IMR-90 (cell line): ENCODE results near the gene CFAP43. TPM values are rescaled to one million over a fixed set of nuclear protein-coding genes. Genes with fewer than 3 reads are reported as not detected.

ENCODE experiments used
- ATAC-seq: fragments of 200-7000 bp; cut with Tn5 transposase; 2 replicates; pipeline ENCODE4 v1.9.1; 2020; ENCODE audit warnings: low read depth, mild to moderate bottlenecking, moderate library complexity
- BruUV-seq: library from RNA; stranded (reverse); fragments of 400-500 nt; replicated peaks from 2 replicates; lab custom pipeline; 2021; lab: Mats Ljungman, UMichigan
- CTCF ChIA-PET: fragments of 300-600 bp; formaldehyde crosslinking; extraction: SDS; loops from one replicate; lab custom pipeline; 2021; ENCODE audit warnings: antibody characterized with exemption; lab: Yijun Ruan, JAX
- POLR2A ChIA-PET: fragments of 300-600 bp; sonication (Branson Sonifier 250); formaldehyde crosslinking; loops from one replicate; lab custom pipeline; 2022; ENCODE audit warnings: antibody characterized with exemption; ENCODE audit not compliant: unreplicated experiment; lab: Charles Lee
- DNase-seq: peaks from one replicate; pipeline ENCODE4 v3.0.0; 2013
- H2AFZ ChIP-seq: replicated peaks from 2 replicates; pipeline ENCODE3; 2013; ENCODE audit warnings: low read length, mild to moderate bottlenecking; ENCODE audit not compliant: poor library complexity
- H2AK5ac ChIP-seq: 2 replicates; pipeline ENCODE4 v1.6.1; 2013; ENCODE audit warnings: low read depth, low read length, inconsistent platforms
- H2AK9ac ChIP-seq: replicated peaks from 2 replicates; pipeline ENCODE3; 2013; ENCODE audit warnings: mild to moderate bottlenecking, low read depth, low read length, moderate library complexity; ENCODE audit not compliant: poor library complexity
- H2BK120ac ChIP-seq: 2 replicates; pipeline ENCODE4 v1.6.1; 2013; ENCODE audit warnings: low read depth, low read length, inconsistent platforms
- H2BK15ac ChIP-seq: 3 replicates; pipeline ENCODE4 v1.6.1; 2013; ENCODE audit warnings: low read depth, low read length, inconsistent platforms
- H2BK20ac ChIP-seq: 2 replicates; pipeline ENCODE4 v1.6.1; 2013; ENCODE audit warnings: low read depth, mild to moderate bottlenecking, inconsistent platforms, low read length, moderate library complexity
- H2BK5ac ChIP-seq: 2 replicates; pipeline ENCODE4 v1.6.1; 2013; ENCODE audit warnings: mild to moderate bottlenecking, low read depth, low read length, inconsistent platforms; ENCODE audit not compliant: poor library complexity, severe bottlenecking
- H3K14ac ChIP-seq: replicated peaks from 2 replicates; pipeline ENCODE4 v1.6.1; 2013; ENCODE audit warnings: low read depth, low read length, inconsistent platforms
- H3K18ac ChIP-seq: 2 replicates; pipeline ENCODE4 v1.6.1; 2013; ENCODE audit warnings: low read depth, low read length, control low read depth
- H3K23ac ChIP-seq: 2 replicates; pipeline ENCODE4 v1.6.1; 2013; ENCODE audit warnings: low read depth, low read length, inconsistent platforms
- H3K27ac ChIP-seq: 2 replicates; pipeline ENCODE4 v1.5.1; 2013; ENCODE audit warnings: mild to moderate bottlenecking, control low read depth, low read length; ENCODE audit not compliant: insufficient read depth
- H3K27me3 ChIP-seq: 2 replicates; pipeline ENCODE4 v1.6.1; 2013; ENCODE audit warnings: low read length; ENCODE audit not compliant: control insufficient read depth, insufficient read depth
- H3K36me3 ChIP-seq: 2 replicates; pipeline ENCODE4 v1.6.1; 2013; ENCODE audit warnings: low read length, mixed read lengths; ENCODE audit not compliant: control insufficient read depth, insufficient read depth
- H3K4ac ChIP-seq: 2 replicates; pipeline ENCODE4 v1.6.1; 2013; ENCODE audit warnings: low read depth, low read length, inconsistent platforms
- H3K4me1 ChIP-seq: 2 replicates; pipeline ENCODE4 v1.6.1; 2013; ENCODE audit warnings: low read length, mixed read lengths; ENCODE audit not compliant: control insufficient read depth, insufficient read depth
- H3K4me2 ChIP-seq: 2 replicates; pipeline ENCODE4 v1.6.1; 2013; ENCODE audit warnings: low read depth, mild to moderate bottlenecking, control low read depth, low read length, moderate library complexity
- H3K4me3 ChIP-seq: 2 replicates; pipeline ENCODE4 v1.5.1; 2013; ENCODE audit warnings: low read depth, mild to moderate bottlenecking, control low read depth, low read length, moderate library complexity; ENCODE audit not compliant: insufficient read depth
- H3K56ac ChIP-seq: 2 replicates; pipeline ENCODE4 v1.6.1; 2013; ENCODE audit warnings: low read length, inconsistent platforms; ENCODE audit not compliant: insufficient read depth; ENCODE audit errors: extremely low read depth
- H3K79me1 ChIP-seq, 2 experiments: 2 replicates each; pipeline ENCODE4 v1.6.1; 2013; ENCODE audit warnings: low read length in 2 of 2, inconsistent platforms in 1 of 2, low read depth in 1 of 2
- H3K9ac ChIP-seq: 2 replicates; pipeline ENCODE4 v1.6.1; 2013; ENCODE audit warnings: low read depth, low read length, control low read depth
- H3K9me1 ChIP-seq: 2 replicates; pipeline ENCODE4 v1.6.1; 2013; ENCODE audit warnings: low read length, inconsistent platforms; ENCODE audit not compliant: insufficient read depth
- H3K9me3 ChIP-seq: 2 replicates; pipeline ENCODE4 v1.6.1; 2013; ENCODE audit warnings: low read length; ENCODE audit not compliant: control insufficient read depth, insufficient read depth
- H4K20me1 ChIP-seq: 2 replicates; pipeline ENCODE4 v1.6.1; 2013; ENCODE audit warnings: low read length, inconsistent platforms; ENCODE audit not compliant: insufficient read depth
- H4K5ac ChIP-seq: 2 replicates; pipeline ENCODE4 v1.6.1; 2013; ENCODE audit warnings: mild to moderate bottlenecking, low read depth, low read length, control low read depth
- H4K8ac ChIP-seq, 2 experiments: 2 replicates each; pipeline ENCODE4 v1.6.1; 2013; ENCODE audit warnings: low read depth in 2 of 2, low read length in 2 of 2, control low read depth in 1 of 2, inconsistent platforms in 1 of 2
- H4K91ac ChIP-seq: 2 replicates; pipeline ENCODE4 v1.6.1; 2013; ENCODE audit warnings: low read depth, low read length, inconsistent platforms; ENCODE audit not compliant: insufficient read depth
- CEBPB ChIP-seq: IDR thresholded peaks from 2 replicates; pipeline ENCODE4 v1.6.1; 2012; ENCODE audit warnings: low read depth, low read length, improper control_type of control experiment
- CHD1 ChIP-seq: IDR thresholded peaks from 2 replicates; pipeline ENCODE4 v1.6.1; 2012; ENCODE audit warnings: low read depth, low read length, improper control_type of control experiment
- FOS ChIP-seq: fragments of 150-350 bp; IDR thresholded peaks from 2 replicates; pipeline ENCODE4 v1.6.1; 2016; ENCODE audit warnings: low read depth, low read length
- MAZ ChIP-seq: IDR thresholded peaks from 2 replicates; pipeline ENCODE4 v1.6.1; 2012; ENCODE audit warnings: low read depth, mild to moderate bottlenecking, low read length, improper control_type of control experiment, moderate library complexity, borderline replicate concordance
- POLR2A ChIP-seq: IDR thresholded peaks from 2 replicates; pipeline ENCODE4 v1.6.1; 2012; ENCODE audit warnings: mild to moderate bottlenecking, low read depth, low read length
- RAD21 ChIP-seq: IDR thresholded peaks from 2 replicates; pipeline ENCODE4 v1.6.1; 2012; ENCODE audit warnings: low read length, improper control_type of control experiment
- RFX5 ChIP-seq: IDR thresholded peaks from 2 replicates; pipeline ENCODE4 v1.8.0; 2012; ENCODE audit warnings: low read depth, mild to moderate bottlenecking, low read length, moderate library complexity
- SMC3 ChIP-seq: fragments of 150-350 bp; IDR thresholded peaks from 2 replicates; pipeline ENCODE4 v1.6.1; 2016; ENCODE audit warnings: low read depth, mild to moderate bottlenecking, antibody characterized with exemption, low read length, moderate library complexity
- WGBS, 2 experiments: methylation state at CpG; one replicate each; pipeline versions ENCODE4 v1.1.5 to v1.1.7; 2013; ENCODE audit warnings: missing lambda C conversion rate in 2 of 2; ENCODE audit not compliant: insufficient read length in 1 of 2; ENCODE audit errors: extremely low coverage in 2 of 2; 5-methylcytosine and 5-hydroxymethylcytosine counted together
- dilution Hi-C: fragments of 300-500 bp; cut with HindIII; formaldehyde crosslinking; loops from one replicate; pipeline ENCODE4 v1.14.3; 2018; ENCODE audit warnings: low sequenced_read_pairs; ENCODE audit not compliant: unreplicated experiment
- in situ Hi-C: fragments of 300-500 bp; cut with MboI; formaldehyde crosslinking; loops from 3 replicates; pipeline ENCODE4 v1.14.3; 2019; ENCODE audit warnings: low sequenced_read_pairs, inconsistent platforms, mixed read lengths
- intact Hi-C: fragments of 100-400 bp; cut with micrococcal nuclease; formaldehyde crosslinking; loops from 2 replicates; pipeline ENCODE4 v1.10.0; 2022
- polyA plus RNA-seq, 3 experiments: library from polyadenylated mRNA; depleted of rRNA; stranded (reverse); fragments of >200 nt; gene quantifications; 2 replicates each; pipeline ENCODE4 v1.2.3, GENCODE V29; 2012; ENCODE audit warnings: low replicate concordance in 1 of 3
- total RNA-seq: library from RNA; depleted of rRNA; stranded (reverse); fragments of >200 nt; gene quantifications from 2 replicates; pipeline ENCODE4 v1.2.3, GENCODE V29; 2012
- TF ChIP-seq, protein P1 (sequence below): fragments of 150-350 bp; IDR thresholded peaks from 2 replicates; pipeline ENCODE4 v1.6.1; 2016; ENCODE audit warnings: low read depth, mild to moderate bottlenecking, low read length, moderate library complexity, borderline replicate concordance

The CFAP43 gene
- total and polyA plus RNA-seq, 2 of the 4 experiments (the other 2 are of a cell fraction), result under 0.01 to 0.05 TPM

DNA sequence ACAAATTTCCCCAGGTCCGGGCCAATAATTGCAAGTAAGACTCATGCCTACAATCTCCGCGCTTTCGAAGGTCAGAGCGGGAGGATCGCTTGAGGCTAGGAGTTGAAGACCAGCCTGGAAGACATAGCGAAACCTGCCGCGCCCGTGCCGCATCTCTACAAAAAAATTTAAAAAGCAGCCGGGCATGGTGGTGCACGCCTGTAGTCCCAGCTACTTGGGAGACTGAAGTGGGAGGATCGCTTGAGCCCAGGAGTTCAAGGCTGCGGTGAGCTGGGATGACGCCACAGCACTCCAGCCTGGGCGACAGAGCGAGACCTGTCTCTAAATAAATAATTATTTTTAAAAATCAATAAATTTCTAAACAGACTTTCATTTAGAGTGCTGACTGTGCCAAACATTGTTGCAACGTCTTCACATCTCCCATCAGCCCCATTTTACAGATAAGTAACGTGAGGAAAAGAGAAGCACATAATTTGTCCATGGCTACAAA, 494 bp upstream of the CFAP43 start:
- H3K23ac ChIP-seq, result no peak overlapping the region
- no peak overlapping the region for H4K8ac ChIP-seq
- dilution Hi-C loops, result no loop called here
- no peak overlapping the region for H3K4ac ChIP-seq
- no peak overlapping the region for H4K91ac ChIP-seq
- no peaks in the 10 kb centered on the region for H3K27me3 ChIP-seq
- H2AK9ac ChIP-seq, result no peak overlapping the region
- no peaks in the 10 kb centered on the region for H3K79me1 ChIP-seq
- H2BK5ac ChIP-seq, result no peak overlapping the region
- CTCF ChIA-PET, result no interaction called here
- H3K27ac ChIP-seq, result no peak overlapping the region
- no TSS peak for BruUV-seq
- no peak overlapping the region for H4K5ac ChIP-seq
- no peak overlapping the region for H3K18ac ChIP-seq
- no peaks in the 10 kb centered on the region for H3K9me1 ChIP-seq
- no peak overlapping the region; the same call in 1 of the 2 replicates for H3K9ac ChIP-seq
- no peak overlapping the region for H3K56ac ChIP-seq
- no peaks in the 10 kb centered on the region for H3K36me3 ChIP-seq
- WGBS, 2 experiments, result 2% methylated on average over 7 of the region's 20 CpGs; no CpG with 5 or more reads in 1 of the 2 experiments
- H3K4me1 ChIP-seq, result no peaks in the 10 kb centered on the region
- intact Hi-C loops, result no loop called here
- H2BK120ac ChIP-seq, result no peak overlapping the region
- in situ Hi-C loops, result no loop called here
- H4K20me1 ChIP-seq, result no peaks in the 10 kb centered on the region
- H3K9me3 ChIP-seq, result no peaks in the 10 kb centered on the region
- no peak overlapping the region for H3K14ac ChIP-seq
- DNase-seq, result no peak
- TF ChIP-seq POLR2A (no peak), MAZ (no peak), CEBPB (no peak), SMC3 (no peak), FOS (no peak), RAD21 (no peak), CHD1 (no peak), RFX5 (no peak)
- TF ChIP-seq, protein P1, sequence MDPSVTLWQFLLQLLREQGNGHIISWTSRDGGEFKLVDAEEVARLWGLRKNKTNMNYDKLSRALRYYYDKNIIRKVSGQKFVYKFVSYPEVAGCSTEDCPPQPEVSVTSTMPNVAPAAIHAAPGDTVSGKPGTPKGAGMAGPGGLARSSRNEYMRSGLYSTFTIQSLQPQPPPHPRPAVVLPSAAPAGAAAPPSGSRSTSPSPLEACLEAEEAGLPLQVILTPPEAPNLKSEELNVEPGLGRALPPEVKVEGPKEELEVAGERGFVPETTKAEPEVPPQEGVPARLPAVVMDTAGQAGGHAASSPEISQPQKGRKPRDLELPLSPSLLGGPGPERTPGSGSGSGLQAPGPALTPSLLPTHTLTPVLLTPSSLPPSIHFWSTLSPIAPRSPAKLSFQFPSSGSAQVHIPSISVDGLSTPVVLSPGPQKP, result no peak
- H2BK15ac ChIP-seq, result no peak overlapping the region
- POLR2A ChIA-PET, result no interaction called here
- H3K4me2 ChIP-seq, result peak overlapping the region; percentile 85
- H3K4me3 ChIP-seq, result peak overlapping the region; percentile 96
- H2BK20ac ChIP-seq, result no peak overlapping the region
- H2AFZ ChIP-seq, result peak overlapping the region; percentile 98
- H2AK5ac ChIP-seq, result no peak overlapping the region
- peak; percentile 50 for ATAC-seq
